Brain microvascular endothelial cell (primary cell): ENCODE results near the gene ZNF467.

Experiments
- DNase-seq: peaks from one replicate; pipeline ENCODE4 v3.0.0-alpha.2; 2020
- H3K27ac ChIP-seq: fragments of 250-450 bp; sonication (Bioruptor Pico); 2 replicates; pipeline ENCODE4 v1.5.1; 2020; ENCODE audit warnings: mild to moderate bottlenecking, moderate library complexity
- H3K27me3 ChIP-seq: fragments of 250-450 bp; sonication (Bioruptor Pico); replicated peaks from 2 replicates; pipeline ENCODE4 v1.5.1; 2020; ENCODE audit warnings: mild to moderate bottlenecking
- H3K36me3 ChIP-seq: fragments of 250-450 bp; sonication (Bioruptor Pico); replicated peaks from 2 replicates; pipeline ENCODE4 v1.5.1; 2020; ENCODE audit warnings: mild to moderate bottlenecking
- H3K4me3 ChIP-seq: 2 replicates; pipeline ENCODE4 v1.5.1; 2011; ENCODE audit warnings: low read depth, mild to moderate bottlenecking, control low read depth, low read length, moderate library complexity
- in situ Hi-C: cut with HindIII; loops from 2 replicates; pipeline ENCODE4 v1.10.0; 2017; ENCODE audit warnings: low sequenced_read_pairs, low pct_ligation_motif_present
- TF ChIP-seq, protein P1 (sequence below): IDR thresholded peaks from 2 replicates; pipeline ENCODE4 v1.5.1; 2011; ENCODE audit warnings: low read depth, mild to moderate bottlenecking, moderate library complexity, low read length, control low read depth, inconsistent platforms; ENCODE audit errors: missing control alignments

Gene ZNF467

DNA sequence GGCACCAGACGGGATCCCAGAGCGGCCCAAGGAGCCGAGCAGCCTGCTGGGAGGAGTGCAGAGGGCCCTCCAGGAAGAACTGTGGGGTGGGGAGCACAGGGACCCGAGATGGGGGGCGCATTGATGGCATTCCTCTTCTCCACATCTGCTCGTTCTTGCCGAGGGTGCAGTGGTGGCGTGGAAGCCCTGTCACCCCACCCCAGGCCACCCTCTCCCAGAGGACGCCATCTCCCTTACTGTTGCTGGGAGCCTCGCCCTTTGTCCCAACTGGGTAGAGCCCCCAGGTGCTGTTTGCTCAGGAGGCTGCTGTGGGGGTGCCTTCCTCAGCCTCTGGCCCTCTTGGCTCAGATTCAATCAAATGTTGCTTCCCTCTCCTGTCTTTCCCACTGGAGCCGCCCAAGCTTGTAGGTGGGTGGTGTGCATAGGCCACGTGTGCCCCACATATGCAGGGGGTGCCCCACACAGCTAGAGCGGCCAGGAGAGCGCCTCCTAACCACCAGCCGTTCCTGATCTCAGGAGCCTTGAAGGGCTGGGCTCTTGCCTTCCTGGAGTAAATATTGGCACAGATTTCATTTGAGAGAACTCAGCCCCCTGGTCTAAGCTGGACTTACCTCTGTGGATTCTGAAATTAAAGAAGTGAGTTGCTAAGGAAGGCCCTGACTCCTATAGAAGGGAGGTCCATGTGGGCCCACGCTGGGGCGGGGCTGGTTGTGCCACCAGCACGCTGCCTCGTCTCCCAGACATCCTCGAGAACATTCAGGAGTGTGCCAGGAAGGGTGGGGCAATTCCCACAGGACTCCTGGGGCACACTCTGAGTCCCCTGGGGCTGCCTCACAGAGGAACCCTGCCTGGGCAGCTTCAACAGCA lies 39.2 kb downstream of the ZNF467 start:
- Histone ChIP-seq H3K27ac (no peak overlapping the region), H3K4me3 (no peak overlapping the region), H3K27me3 (peaks cover 11% of the 10 kb centered on the region), H3K36me3 (no peaks in the 10 kb centered on the region)
- TF ChIP-seq, protein P1, sequence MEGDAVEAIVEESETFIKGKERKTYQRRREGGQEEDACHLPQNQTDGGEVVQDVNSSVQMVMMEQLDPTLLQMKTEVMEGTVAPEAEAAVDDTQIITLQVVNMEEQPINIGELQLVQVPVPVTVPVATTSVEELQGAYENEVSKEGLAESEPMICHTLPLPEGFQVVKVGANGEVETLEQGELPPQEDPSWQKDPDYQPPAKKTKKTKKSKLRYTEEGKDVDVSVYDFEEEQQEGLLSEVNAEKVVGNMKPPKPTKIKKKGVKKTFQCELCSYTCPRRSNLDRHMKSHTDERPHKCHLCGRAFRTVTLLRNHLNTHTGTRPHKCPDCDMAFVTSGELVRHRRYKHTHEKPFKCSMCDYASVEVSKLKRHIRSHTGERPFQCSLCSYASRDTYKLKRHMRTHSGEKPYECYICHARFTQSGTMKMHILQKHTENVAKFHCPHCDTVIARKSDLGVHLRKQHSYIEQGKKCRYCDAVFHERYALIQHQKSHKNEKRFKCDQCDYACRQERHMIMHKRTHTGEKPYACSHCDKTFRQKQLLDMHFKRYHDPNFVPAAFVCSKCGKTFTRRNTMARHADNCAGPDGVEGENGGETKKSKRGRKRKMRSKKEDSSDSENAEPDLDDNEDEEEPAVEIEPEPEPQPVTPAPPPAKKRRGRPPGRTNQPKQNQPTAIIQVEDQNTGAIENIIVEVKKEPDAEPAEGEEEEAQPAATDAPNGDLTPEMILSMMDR: no peak
- in situ Hi-C loops: no loop called here
- no peak for DNase-seq

DNA sequence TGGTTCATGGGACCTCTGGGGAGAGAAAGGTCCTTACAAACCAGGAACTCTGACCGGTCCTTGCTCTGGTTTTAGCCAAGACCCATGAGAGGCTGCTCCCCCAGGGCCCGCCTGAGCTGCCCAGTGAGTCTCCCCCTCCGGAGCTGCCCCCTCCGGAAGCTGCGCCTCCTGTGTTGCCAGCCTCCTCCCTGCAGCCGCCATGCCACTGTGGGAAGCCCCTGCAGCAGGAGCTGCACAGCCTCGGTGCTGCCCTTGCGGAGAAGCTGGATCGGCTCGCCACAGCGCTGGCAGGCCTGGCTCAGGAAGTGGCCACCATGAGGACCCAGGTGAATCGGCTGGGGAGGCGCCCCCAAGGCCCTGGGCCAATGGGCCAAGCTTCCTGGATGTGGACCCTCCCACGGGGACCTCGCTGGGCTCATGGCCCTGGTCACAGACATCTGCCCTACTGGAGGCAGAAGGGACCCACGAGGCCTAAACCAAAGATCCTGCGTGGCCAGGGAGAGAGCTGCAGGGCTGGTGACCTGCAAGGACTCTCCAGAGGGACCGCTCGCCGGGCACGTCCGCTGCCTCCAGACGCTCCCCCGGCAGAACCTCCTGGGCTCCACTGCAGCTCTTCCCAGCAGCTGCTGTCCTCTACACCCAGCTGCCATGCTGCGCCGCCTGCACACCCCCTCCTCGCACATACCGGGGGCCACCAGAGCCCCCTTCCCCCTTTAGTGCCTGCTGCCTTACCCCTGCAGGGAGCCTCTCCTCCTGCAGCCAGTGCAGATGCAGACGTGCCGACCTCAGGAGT lies 40.1 kb downstream of the ZNF467 start:
- no peak for DNase-seq
- in situ Hi-C loops: no loop called here
- Histone ChIP-seq H3K27ac (no peak overlapping the region), H3K36me3 (peaks cover 5% of the 10 kb centered on the region), H3K27me3 (peaks cover 11% of the 10 kb centered on the region), H3K4me3 (no peak overlapping the region)
- TF ChIP-seq, protein P1: no peak

DNA sequence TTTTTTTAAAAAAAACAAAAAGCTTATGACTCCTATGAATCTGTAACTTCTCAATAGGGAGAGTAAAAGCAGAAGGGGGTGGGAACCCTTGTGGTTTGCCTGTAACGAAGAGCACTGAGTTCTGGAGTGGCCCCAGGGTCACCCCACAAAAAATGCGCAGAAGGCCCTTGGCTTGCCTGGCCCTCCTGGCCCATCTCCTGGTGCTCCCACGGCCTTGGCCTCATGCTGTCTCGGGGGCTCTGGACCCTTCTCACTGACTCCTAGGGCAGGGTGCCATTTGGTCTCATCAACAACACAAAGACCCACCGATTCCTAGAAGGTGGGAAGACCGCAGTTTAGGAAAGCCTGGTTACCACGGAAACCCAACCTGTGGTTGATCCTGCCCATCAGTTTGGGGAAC lies 40.8 kb downstream of the ZNF467 start:
- H3K36me3 ChIP-seq: peaks cover 5% of the 10 kb centered on the region
- in situ Hi-C loops: no loop called here
- TF ChIP-seq, protein P1: no peak

DNA sequence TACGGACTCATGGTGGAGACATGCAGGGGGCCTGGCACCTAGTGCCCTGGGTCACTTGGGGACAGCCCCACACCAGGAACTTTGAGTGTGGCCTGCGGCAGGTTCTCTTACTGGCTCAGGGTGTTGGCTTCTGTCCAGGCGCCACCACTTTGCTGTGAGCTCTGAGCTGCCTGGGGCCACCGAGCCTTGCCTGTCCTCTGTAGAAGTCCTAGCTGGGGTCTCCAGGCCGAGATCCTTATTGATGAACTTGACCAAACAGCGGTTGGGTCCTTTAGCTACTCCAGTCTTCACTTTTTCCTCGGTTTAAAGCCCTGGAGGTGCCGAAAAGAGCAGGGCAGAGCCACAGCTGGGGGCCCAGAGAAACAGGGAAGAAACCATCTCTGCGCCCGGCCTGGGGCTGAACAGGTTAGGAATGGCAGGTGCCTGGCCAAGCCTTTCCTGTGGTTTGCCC lies 41.3 kb downstream of the ZNF467 start:
- no peak for DNase-seq
- in situ Hi-C loops: no loop called here
- Histone ChIP-seq H3K27me3 (peaks cover 11% of the 10 kb centered on the region), H3K27ac (no peak overlapping the region), H3K36me3 (peaks cover 5% of the 10 kb centered on the region), H3K4me3 (no peak overlapping the region)
- TF ChIP-seq, protein P1: no peak

More for the DNA sequence above, 40.8 kb downstream of the ZNF467 start:
- Histone ChIP-seq H3K27me3 (peaks cover 11% of the 10 kb centered on the region), H3K4me3 (no peak overlapping the region), H3K27ac (no peak overlapping the region)
- no peak for DNase-seq

DNA sequence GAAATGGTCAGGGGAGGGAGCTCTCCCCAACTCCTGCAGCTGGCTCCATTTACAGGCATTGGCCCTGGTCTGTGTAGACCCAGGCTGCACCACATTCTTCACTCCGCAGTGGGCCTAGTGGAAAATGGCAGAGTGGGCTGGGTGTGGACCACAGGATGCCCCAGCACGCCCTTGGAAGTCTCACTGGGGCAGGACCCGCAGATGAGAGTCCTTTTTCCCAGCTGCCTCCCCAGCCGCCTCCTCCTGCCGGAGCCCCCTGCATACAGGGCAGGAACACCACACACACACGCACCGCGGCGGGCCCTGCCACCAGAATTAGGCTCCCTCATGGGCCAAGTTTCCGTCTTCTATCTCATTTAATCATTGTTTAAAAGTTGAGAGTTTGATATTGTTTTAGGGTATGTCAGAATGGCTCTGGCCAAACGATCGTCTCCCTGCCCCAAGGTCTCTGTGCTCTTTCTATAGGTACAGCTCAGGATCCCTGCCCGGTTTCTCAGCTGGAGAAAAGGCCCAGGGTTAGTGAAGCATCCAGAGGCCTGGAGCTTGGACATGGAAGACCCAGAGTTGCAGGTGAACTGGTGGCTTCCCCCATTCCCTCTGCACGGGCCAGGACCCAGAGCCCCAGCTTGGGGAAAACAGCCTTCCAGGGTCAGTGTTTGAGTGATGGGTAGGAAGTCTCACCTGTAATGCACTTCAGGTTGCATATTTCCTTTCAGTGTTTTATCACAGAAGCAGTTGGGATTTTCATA lies 42.0 kb downstream of the ZNF467 start:
- in situ Hi-C loops: no loop called here
- DNase-seq: no peak
- Histone ChIP-seq H3K4me3 (no peak overlapping the region), H3K27ac (no peak overlapping the region), H3K36me3 (peaks cover 5% of the 10 kb centered on the region), H3K27me3 (peaks cover 7% of the 10 kb centered on the region)
- TF ChIP-seq, protein P1: no peak
